Progenitor cell of endocrine pancreas (in vitro differentiated cells): ENCODE measurements around the gene POMGNT1. TPM values are rescaled to one million over a fixed set of nuclear protein-coding genes. Genes with fewer than 3 reads are reported as not detected.

ENCODE experiments used
- DNase-seq: peaks from one replicate; pipeline ENCODE4 v3.0.0; 2021; ENCODE audit warnings: low spot score; ENCODE audit not compliant: unreplicated experiment
- H3K27ac Mint-ChIP-seq: 2 replicates; pipeline ENCODE4 v1.8.0; 2021; ENCODE audit warnings: mild to moderate bottlenecking, moderate library complexity, mixed read lengths
- H3K27me3 Mint-ChIP-seq: 2 replicates; pipeline ENCODE4 v1.8.0; 2021; ENCODE audit warnings: mixed read lengths
- H3K36me3 Mint-ChIP-seq: 2 replicates; pipeline ENCODE4 v1.8.0; 2022; ENCODE audit warnings: mixed read lengths; ENCODE audit not compliant: insufficient read depth
- H3K4me1 Mint-ChIP-seq: 2 replicates; pipeline ENCODE4 v1.8.0; 2021; ENCODE audit warnings: low read depth, mixed read lengths
- H3K4me3 Mint-ChIP-seq: 2 replicates; pipeline ENCODE4 v1.8.0; 2021; ENCODE audit warnings: low read depth, mild to moderate bottlenecking, moderate library complexity, mixed read lengths
- H3K9me3 Mint-ChIP-seq: 2 replicates; pipeline ENCODE4 v1.8.0; 2021; ENCODE audit warnings: low read depth, mixed read lengths
- CTCF ChIP-seq: fragments of 200-600 bp; sonication (generic); IDR thresholded peaks from one replicate; pipeline ENCODE4 v1.5.0; 2021; ENCODE audit warnings: antibody characterized with exemption, mild to moderate bottlenecking; ENCODE audit not compliant: unreplicated experiment
- total RNA-seq: library from RNA; stranded (reverse); gene quantifications from 2 replicates; pipeline ENCODE4 v1.2.1, GENCODE V29; 2021

The POMGNT1 gene
- total RNA-seq, 1 donor from 2014 or later = 102 TPM

- peaks cover 4% of the 10 kb centered on the region for H3K36me3 Mint-ChIP-seq
- no peak for TF ChIP-seq CTCF
- no peak overlapping the region for H3K4me3 Mint-ChIP-seq
- DNase-seq = no peak
- peaks cover 1% of the 10 kb centered on the region for H3K4me1 Mint-ChIP-seq
- no peak overlapping the region for H3K27ac Mint-ChIP-seq
- H3K9me3 Mint-ChIP-seq = no peaks in the 10 kb centered on the region
- no peaks in the 10 kb centered on the region for H3K27me3 Mint-ChIP-seq
Observed at GRCh38 chr1:46190539-46190938, 7.7 kb downstream of the POMGNT1 start.

GRCh38 chr1:46188295-46189030 is 9.8 kb downstream of the POMGNT1 start:
- Mint-ChIP-seq H3K27me3 (no peaks in the 10 kb centered on the region), H3K9me3 (no peaks in the 10 kb centered on the region), H3K27ac (no peak overlapping the region), H3K4me3 (no peak overlapping the region), H3K4me1 (peaks cover 4% of the 10 kb centered on the region), H3K36me3 (peaks cover 4% of the 10 kb centered on the region)
- no peak for TF ChIP-seq CTCF
- DNase-seq = no peak

GRCh38 chr1:46187106-46187869 is 10.9 kb downstream of the POMGNT1 start:
- DNase-seq = no peak
- H3K4me3 Mint-ChIP-seq = no peak overlapping the region
- H3K36me3 Mint-ChIP-seq = peaks cover 4% of the 10 kb centered on the region
- no peaks in the 10 kb centered on the region for H3K27me3 Mint-ChIP-seq
- H3K27ac Mint-ChIP-seq = peak overlapping the region; percentile 44
- no peak for TF ChIP-seq CTCF
- H3K9me3 Mint-ChIP-seq = no peaks in the 10 kb centered on the region
- H3K4me1 Mint-ChIP-seq = peaks cover 11% of the 10 kb centered on the region

GRCh38 chr1:46186076-46186475 is 12.2 kb downstream of the POMGNT1 start:
- DNase-seq = no peak
- Mint-ChIP-seq H3K4me1 (peaks cover 15% of the 10 kb centered on the region), H3K4me3 (no peak overlapping the region), H3K9me3 (no peaks in the 10 kb centered on the region), H3K36me3 (peaks cover 4% of the 10 kb centered on the region), H3K27me3 (no peaks in the 10 kb centered on the region), H3K27ac (no peak overlapping the region)
- no peak for TF ChIP-seq CTCF

- TF ChIP-seq CTCF = no peak
- Mint-ChIP-seq H3K4me3 (no peak overlapping the region), H3K27ac (no peak overlapping the region), H3K36me3 (peaks cover 4% of the 10 kb centered on the region), H3K27me3 (no peaks in the 10 kb centered on the region), H3K4me1 (peaks cover 15% of the 10 kb centered on the region), H3K9me3 (no peaks in the 10 kb centered on the region)
- no peak for DNase-seq
Observed at GRCh38 chr1:46184920-46185658, 13.1 kb downstream of the POMGNT1 start.
